Keratinocyte (primary cell): Measurements from ENCODE around the gene HPCAL4.

ENCODE experiments used
- CTCF ChIP-seq, 3 experiments: IDR thresholded peaks in 1 of 3; conservative IDR thresholded peaks in 1 of 3; optimal IDR thresholded peaks in 1 of 3; 2 replicates in 2 of 3; 3 replicates in 1 of 3; pipeline versions ENCODE3 to v1.5.1; 2011; ENCODE audit warnings: low read length in 3 of 3, mild to moderate bottlenecking in 3 of 3, moderate library complexity in 2 of 3, control low read depth in 1 of 3, inconsistent platforms in 1 of 3; ENCODE audit not compliant: insufficient read depth in 2 of 3; ENCODE audit errors: extremely low read depth in 1 of 3
- EZH2 ChIP-seq: IDR thresholded peaks from one replicate; pipeline ENCODE4 v1.6.1; 2012; ENCODE audit warnings: inconsistent platforms, mild to moderate bottlenecking, low read length, moderate library complexity

- TF ChIP-seq CTCF (optimal IDR thresholded peaks at IDR 0.05 in 1 of 3, IDR thresholded peaks at IDR 0.05 in 1 of 3, conservative IDR thresholded peaks at IDR 0.05 in 1 of 3; ENCODE audit: extremely low read depth in 1 of 3, insufficient read depth in 2 of 3, low read length in 3 of 3) (no peak), EZH2 (no peak)
These were observed 13.6 kb downstream of the HPCAL4 start for GRCh38 chr1:39677645-39678044.
